ENCODE measurements around the gene SNX1. TPM values are rescaled to one million over a fixed set of nuclear protein-coding genes. Genes with fewer than 3 reads are reported as not detected.

SNX1 gene
- total and polyA plus RNA-seq, 2 of the 8 experiments (the other 6 are each of a cell fraction or from before 2014, with no cell fraction given), result 27.9 to 59.8 TPM

GRCh38 chr15:64158363-64159134, 62.8 kb downstream of the SNX1 start:
- H4K8ac ChIP-seq (ENCODE audit: extremely low read depth, insufficient read depth, low read length), result no peak overlapping the region
- no peak overlapping the region for H4K5ac ChIP-seq (ENCODE audit: insufficient read length, low read depth, low read length)
- H3K9ac ChIP-seq (replicated peaks in 1 of 4; ENCODE audit: extremely low read depth in 1 of 4, low read depth in 3 of 4, low read length in 3 of 4), result no peak overlapping the region

More at GRCh38 chr15:64158363-64159134, 62.8 kb downstream of the SNX1 start:
- Histone ChIP-seq H3K18ac (ENCODE audit: extremely low read depth, low read length) (no peak overlapping the region), H3K56ac (replicated peaks; ENCODE audit: insufficient read length, low read depth, low read length) (no peak overlapping the region), H4K91ac (replicated peaks; ENCODE audit: insufficient read length, low read length) (no peak overlapping the region), H3K79me1 (ENCODE audit: low read depth, low read length) (no peaks in the 10 kb centered on the region; the same call in 1 of the 2 replicates), H2BK5ac (ENCODE audit: low read depth, low read length) (no peak overlapping the region), H3K4me2 (ENCODE audit: insufficient read depth in 1 of 2, low read depth in 2 of 2, low read length in 2 of 2) (no peak overlapping the region), H2BK12ac (ENCODE audit: low read depth, low read length) (no peak overlapping the region), H2BK120ac (replicated peaks; ENCODE audit: low read depth, low read length) (no peak overlapping the region), H3K4ac (replicated peaks; ENCODE audit: insufficient read length, low read depth, low read length) (no peak overlapping the region), H3K27me3 (replicated peaks in 1 of 4; ENCODE audit: control insufficient read depth in 3 of 4, extremely low read depth in 1 of 4, insufficient read depth in 3 of 4, low read length in 3 of 4) (no peaks in the 10 kb centered on the region), H3K23ac (ENCODE audit: insufficient read length) (no peak overlapping the region), H2AK5ac (ENCODE audit: low read depth, low read length) (no peak overlapping the region), H4K20me1 (replicated peaks in 1 of 2; ENCODE audit: control insufficient read depth in 1 of 2, insufficient read depth in 2 of 2, low read length in 2 of 2) (peaks cover 8 to 18% of the 10 kb centered on the region in 2 experiments), H3K14ac (ENCODE audit: insufficient read length) (no peak overlapping the region), H3K9me3 (ENCODE audit: insufficient read depth in 2 of 2, low read depth in 1 of 2, low read length in 1 of 2) (no peaks in the 10 kb centered on the region), H3K23me2 (ENCODE audit: low read depth, low read length) (peaks cover 3% of the 10 kb centered on the region; the same call in 1 of the 2 replicates), H2AFZ (ENCODE audit: low read length) (no peak overlapping the region), H3K79me2 (ENCODE audit: control insufficient read depth in 1 of 2, insufficient read depth in 2 of 2, low read length in 2 of 2) (peaks cover 0 to 9% of the 10 kb centered on the region in 2 experiments; a peak in 2 of 4 replicates), H3K4me1 (replicated peaks in 1 of 4; ENCODE audit: control insufficient read depth in 3 of 4, insufficient read depth in 4 of 4, low read length in 3 of 4) (peaks cover 0 to 10% (median 3%) of the 10 kb centered on the region in 4 experiments), H3K27ac (ENCODE audit: low read depth, low read length) (no peak overlapping the region), H3K36me3 (ENCODE audit: control insufficient read depth in 2 of 4, insufficient read depth in 4 of 4, low read length in 3 of 4) (peaks cover 38 to 59% (median 49%) of the 10 kb centered on the region in 4 experiments), H3K4me3 (ENCODE audit: extremely low read depth in 1 of 4, insufficient read depth in 2 of 4, low read depth in 3 of 4, low read length in 4 of 4) (no peak overlapping the region), H2BK15ac (ENCODE audit: low read length) (no peak overlapping the region), H2BK20ac (ENCODE audit: low read length) (no peak overlapping the region)
- ChIA-PET CTCF (ENCODE audit: partially characterized antibody) (interaction anchor here (1.2 kb wide), 1 partner anchor 24 kb away, joined by 3 read pairs; no protein-coding TSS in a partner anchor), POLR2A (ENCODE audit: partially characterized antibody) (no interaction called here)
- DNase-seq (ENCODE audit: low read depth in 1 of 2, low spot score in 2 of 2) (no peak), FAIRE-seq (no peak)
- 93% methylated on average over 11 of the region's 11 CpGs; no CpG with 5 or more reads in 1 of the 2 experiments for WGBS, 2 experiments (ENCODE audit: extremely low coverage in 1 of 2, insufficient coverage in 1 of 2, insufficient read length in 1 of 2, insufficient replicate concordance in 2 of 2, low coverage in 1 of 2, low lambda C conversion rate in 2 of 2, missing lambda C conversion rate in 1 of 2)
- TF ChIP-seq EZH2 (IDR thresholded peaks at IDR 0.05; ENCODE audit: low read depth, low read length, severe bottlenecking) (no peak), SRF (IDR thresholded peaks at IDR 0.05; ENCODE audit: low read depth, low read length) (no peak), BRCA1 (IDR thresholded peaks at IDR 0.05; ENCODE audit: low read depth, low read length) (no peak), SIN3A (conservative IDR thresholded peaks at IDR 0.05 in 1 of 2, IDR thresholded peaks at IDR 0.05 in 1 of 2; ENCODE audit: low read depth in 1 of 2, low read length in 2 of 2) (no peak), FOSL1 (IDR thresholded peaks at IDR 0.05; ENCODE audit: insufficient read depth, low read depth, low read length) (no peak)

Data from H1 (cell line).